Measurements from ENCODE around the gene BEND2.

The BEND2 gene

GRCh38 chrX:18146009-18146408 lies 74.7 kb downstream of the BEND2 start:
- no peak for DNase-seq (ENCODE audit: extremely low read depth in 1 of 2, low read depth in 1 of 2)

- DNase-seq (ENCODE audit: extremely low read depth in 1 of 2, low read depth in 1 of 2), result no peak
These were observed 83.9 kb downstream of the BEND2 start for GRCh38 chrX:18136816-18137215.

GRCh38 chrX:18133605-18134004 lies 87.1 kb downstream of the BEND2 start:
- no peak for DNase-seq (ENCODE audit: extremely low read depth in 1 of 2, low read depth in 1 of 2)

GRCh38 chrX:18129690-18130089 lies 91.0 kb downstream of the BEND2 start:
- DNase-seq (ENCODE audit: extremely low read depth in 1 of 2, low read depth in 1 of 2), result no peak

- no peak for DNase-seq (ENCODE audit: extremely low read depth in 1 of 2, low read depth in 1 of 2)
These were observed 93.7 kb downstream of the BEND2 start for GRCh38 chrX:18126971-18127370.

GRCh38 chrX:18119856-18120255 lies 100.8 kb downstream of the BEND2 start:
- no peak for DNase-seq (ENCODE audit: extremely low read depth in 1 of 2, low read depth in 1 of 2)
